GM18526 (cell line): ENCODE data around the gene SLCO3A1.

Experiments used
- POLR2A ChIP-seq: IDR thresholded peaks from 3 replicates; pipeline ENCODE4 v1.6.1; 2011; ENCODE audit not compliant: insufficient read length; ENCODE audit errors: extremely low read depth

SLCO3A1 gene

DNA sequence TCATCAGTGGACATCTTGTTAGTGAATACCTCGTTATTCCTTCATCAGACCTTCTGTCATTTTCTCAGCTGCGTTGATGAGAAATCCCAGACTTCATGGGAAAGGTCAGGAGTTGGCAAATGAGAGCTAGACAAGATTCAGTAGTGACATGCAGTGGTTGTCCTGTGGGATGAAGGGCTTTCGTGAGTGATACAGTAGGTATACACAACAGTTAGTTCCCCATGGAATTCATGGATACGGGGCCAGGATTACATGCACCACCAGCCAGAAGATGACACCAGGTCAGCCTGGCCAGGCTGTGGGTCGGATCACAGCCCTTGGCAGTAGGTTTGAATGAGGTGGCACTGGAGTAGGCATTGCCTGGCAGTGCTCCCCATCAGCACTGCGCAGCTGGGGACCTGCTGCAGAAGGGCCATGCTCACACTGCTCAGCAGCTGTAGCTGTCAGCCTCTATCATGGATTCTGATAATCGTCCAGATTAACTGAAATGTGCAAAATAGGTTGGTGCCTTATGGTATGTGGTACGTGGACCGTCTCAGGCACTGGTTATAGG lies 150.1 kb downstream of the SLCO3A1 start:
- no peak for TF ChIP-seq POLR2A

DNA sequence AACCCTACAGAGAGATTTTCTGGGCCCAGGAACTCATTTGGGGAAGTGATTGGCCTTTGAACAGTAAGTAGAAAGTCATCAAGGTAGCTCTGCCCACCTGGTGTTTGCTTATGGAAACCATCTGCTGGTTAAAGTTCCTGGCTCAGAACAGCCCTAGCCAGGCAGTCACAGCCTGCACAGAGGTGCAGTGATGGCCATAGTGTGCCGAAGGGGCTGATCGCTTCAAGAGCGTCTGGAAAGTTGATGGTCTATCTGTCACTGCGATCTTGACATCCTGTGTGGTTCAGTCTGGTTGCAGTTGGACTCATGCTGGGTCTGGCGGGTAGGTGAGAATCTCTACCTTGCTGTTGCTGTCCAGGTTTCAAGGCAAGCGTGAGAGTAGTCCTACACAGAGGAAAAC lies 151.6 kb downstream of the SLCO3A1 start:
- no peak for TF ChIP-seq POLR2A

DNA sequence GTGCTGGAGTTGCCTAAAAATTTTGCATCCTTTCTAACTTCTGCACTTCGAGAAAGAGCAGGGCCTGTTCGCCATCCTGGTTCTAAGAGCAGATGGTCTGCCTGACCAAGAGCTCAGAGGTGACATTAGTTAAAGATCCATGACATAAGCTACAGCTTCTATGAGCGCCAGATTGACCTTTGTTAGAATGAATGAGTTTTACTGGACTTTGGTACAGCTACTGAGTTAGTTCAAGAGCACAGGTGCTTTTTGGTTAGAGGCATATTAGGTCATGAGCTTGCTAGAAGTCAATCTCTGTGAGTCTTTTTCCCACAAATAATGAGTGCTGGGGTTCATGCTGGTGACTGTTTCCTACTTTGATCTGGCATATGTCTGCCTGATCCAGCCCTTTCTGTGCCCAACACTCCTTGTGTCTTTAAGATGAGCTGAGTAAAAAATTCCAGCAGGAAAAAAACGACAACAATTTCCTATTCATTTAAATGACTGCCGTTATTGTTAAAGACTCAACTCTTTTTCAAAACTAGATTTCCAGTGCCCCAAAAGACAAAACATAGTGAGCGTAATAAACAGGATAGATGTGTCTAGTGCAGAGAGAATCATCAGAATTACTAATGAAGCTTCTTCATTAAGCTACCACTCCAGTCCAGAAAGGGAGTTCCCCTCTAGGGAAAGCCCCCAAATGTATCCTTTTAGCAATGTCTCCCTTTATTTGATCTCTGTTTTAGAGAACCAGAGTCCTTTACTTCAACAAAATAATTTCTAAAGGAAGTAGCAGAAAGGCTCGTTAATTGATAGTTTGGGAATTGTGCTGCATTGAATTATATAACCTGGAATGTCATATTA lies 152.9 kb downstream of the SLCO3A1 start:
- no peak for TF ChIP-seq POLR2A

DNA sequence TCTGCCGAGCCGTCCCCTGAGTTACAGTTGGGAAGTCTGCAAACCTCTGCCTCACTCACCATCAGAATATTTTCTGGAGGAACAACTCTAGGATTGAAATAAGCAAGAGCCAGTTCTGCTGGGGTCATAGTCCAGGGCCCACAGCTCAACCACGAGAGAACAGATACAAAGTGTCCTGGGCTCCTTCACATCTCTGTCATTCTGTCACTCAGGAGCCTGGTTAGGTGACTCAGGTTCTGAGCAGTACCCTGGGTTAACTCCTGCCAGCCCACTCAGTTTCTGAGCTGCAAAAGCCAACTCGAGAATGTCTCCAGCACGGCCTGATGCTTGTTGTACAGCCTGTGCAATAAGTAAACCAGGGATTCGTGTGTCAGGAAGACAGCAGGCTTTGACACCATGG lies 155.7 kb downstream of the SLCO3A1 start:
- no peak for TF ChIP-seq POLR2A

DNA sequence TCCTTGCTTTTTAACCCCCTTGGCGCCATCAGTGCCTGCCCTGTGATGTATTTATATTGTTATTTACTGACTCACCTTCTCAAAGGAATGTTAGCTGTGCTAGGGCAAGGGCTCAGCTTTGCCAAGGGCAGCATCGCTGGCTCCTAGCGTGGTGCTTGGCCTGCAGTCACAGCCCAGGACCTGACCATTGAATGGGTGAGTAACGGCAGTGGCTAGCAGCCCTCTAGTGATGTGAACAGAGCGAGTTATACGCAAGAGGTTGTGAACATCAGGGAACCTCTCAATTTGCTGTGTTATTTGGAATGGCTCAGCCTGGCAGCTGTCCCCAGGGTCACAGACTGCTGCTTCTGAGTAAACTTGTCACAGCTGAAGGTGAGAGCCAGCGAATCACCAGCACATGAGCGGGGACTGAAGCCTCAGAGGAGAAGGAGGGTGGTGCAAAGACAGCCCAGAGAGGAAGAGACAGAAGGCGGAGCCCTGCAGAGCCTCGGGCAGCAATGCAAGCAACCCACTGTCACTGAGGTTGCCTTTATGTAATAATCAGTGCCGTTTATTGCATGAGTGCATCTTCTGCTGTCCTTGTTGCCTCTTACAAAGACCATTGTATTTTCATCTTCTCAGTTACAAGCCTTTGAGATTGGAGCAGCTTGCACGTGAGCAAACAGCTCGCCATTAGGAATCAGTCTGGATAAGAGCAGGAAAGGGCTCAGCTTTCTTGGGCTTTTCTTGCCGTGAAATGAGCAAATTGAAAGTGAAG lies 158.3 kb downstream of the SLCO3A1 start:
- no peak for TF ChIP-seq POLR2A

DNA sequence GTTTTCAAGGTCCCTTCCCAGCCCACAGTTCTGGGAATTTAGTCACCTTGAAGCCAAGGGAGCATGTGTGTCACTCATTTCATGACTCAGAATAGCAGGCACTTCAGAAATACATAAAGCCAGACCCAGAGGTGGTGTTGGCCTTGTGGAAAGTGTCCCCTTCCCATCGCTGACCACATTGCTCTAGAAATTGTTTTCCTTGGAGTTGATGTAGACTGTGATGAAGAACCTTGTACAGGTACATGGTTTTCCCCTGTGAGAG lies 158.8 kb downstream of the SLCO3A1 start:
- TF ChIP-seq POLR2A = no peak

DNA sequence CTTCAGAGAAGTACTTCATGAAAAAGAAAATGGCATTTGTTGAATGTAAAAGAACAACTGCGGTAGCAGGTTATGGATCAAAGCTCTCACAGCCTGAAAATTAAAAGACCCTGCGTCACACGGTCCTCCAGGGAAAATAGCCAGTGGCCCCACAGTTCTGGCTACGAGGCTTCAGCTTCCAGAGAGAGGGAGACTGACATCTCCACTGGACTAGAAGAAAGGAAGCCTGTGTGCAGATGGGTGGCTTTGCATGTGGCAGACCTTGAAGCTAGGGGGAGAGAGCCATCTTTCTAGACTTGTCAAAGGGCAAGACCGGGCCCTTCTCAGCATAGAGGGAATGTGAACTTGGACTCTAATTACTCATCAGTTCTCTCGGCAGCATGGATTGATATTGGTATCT lies 159.4 kb downstream of the SLCO3A1 start:
- no peak for TF ChIP-seq POLR2A

DNA sequence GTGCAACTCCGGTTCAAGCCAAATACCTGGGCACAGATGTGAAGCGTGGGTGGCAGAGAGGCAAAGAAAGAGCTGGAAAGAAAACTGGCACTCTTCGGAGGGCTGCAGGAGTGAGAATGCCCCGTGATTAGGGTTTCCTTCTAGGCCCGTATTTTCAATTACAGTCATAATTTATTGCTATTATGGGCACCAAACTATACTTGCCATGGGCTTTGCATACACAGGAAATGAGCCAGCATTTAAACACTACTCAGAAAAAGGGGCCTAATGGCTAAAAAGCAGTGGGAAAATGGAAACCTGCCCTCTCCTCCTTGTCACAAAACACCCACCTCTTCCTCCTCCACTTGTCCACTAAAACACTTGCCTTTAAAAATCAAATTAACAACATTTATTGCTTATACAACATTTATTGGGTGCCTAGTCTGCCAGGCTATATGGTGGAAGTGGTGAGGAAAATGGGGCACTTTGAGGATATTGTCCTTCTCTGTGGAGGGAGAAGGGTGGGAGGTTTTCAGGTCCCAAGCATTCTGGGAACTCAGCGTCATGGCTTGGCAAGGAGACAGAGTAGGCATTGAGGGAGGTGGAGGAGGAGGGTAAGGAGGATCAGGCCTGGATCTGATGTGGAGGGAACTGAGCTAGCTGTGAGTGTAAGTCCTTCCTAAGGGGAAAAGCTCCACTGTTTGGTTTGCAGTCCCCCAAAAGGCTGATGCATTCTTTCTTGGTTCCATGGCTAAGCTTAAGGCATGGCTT lies 160.9 kb downstream of the SLCO3A1 start:
- TF ChIP-seq POLR2A = no peak

DNA sequence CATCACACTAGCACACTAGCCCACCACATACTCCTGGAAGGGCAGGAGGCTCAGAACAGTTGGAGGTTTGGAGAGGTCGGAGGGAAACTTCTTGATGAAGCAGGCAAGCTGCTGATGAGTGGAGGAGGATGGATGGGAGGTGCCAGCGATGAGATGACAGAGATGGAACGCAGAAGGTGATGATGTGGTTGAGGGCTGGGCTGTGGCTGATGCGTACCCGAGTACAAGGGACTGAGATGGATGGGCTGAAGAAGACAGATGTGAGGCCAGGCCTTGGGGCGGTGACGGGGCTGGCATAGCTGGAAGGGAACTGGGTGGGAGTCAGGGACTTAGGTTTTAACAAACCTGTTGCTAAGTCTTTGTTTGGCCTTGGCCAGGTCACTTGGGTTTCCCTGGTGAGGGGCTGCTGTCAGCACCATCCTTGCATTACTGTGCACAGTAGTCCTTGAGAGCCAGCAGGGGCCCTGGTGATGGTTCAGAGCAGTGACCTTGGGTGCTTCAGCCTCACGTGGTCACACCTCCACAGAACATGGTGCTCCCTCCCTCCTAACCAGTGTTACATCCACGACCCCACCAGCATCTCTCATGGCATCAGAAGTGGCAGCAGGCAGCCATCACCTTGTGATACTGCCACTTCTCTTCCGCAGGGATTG lies 164.5 kb downstream of the SLCO3A1 start:
- no peak for TF ChIP-seq POLR2A

DNA sequence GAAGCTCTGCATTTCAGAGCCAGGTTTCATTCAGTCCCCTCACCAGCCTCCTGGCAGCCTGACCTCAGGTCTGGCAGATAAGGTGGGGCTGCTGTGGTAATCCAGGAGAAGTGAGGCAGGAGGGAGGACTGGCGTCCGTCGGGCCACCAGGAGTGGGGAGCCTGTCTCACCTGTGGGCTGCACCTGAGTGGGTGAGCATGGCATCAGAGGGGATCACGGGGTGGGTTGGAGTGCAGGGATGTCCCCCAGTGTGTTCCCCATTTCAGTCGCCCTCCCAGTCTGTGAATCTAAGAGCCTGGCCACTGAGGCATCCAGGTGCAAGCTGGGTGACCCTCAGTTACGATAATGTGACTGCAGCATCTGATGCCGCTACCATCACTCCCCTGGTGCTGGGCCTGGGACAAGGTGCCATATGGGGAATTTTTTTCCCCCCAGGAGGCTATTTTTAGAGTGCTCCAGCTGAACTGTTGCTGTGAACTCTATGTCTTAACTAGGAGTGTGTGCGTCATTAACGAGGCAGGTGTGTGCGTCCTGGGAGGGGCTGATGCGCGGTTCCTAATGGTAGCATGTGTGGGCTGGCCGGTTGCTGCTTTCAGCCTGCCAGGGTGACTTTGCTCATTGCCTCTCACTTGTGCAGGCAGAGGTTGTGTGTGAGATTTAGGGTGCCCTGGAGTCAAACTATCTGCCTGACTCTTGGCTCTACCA lies 165.2 kb downstream of the SLCO3A1 start:
- no peak for TF ChIP-seq POLR2A

DNA sequence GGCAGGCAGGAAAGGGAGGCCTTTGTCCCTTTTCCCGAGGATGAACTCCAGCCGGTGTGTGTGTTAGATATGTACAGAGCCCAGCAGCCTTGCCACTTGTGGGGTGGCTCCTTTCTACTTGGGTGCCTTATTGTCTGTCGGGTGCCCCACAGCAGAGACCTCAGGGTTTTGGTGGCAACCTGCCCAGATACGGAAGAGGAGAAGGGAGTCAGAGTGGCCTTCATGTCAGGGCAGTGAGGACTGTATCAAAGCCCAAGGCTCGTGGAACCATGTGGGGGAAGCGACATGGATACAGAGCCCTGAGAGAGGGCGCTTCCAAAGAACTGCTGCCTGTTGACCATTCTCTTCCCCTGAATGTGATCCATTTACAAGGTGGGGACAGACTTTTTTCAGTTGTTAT lies 166.2 kb downstream of the SLCO3A1 start:
- no peak for TF ChIP-seq POLR2A

DNA sequence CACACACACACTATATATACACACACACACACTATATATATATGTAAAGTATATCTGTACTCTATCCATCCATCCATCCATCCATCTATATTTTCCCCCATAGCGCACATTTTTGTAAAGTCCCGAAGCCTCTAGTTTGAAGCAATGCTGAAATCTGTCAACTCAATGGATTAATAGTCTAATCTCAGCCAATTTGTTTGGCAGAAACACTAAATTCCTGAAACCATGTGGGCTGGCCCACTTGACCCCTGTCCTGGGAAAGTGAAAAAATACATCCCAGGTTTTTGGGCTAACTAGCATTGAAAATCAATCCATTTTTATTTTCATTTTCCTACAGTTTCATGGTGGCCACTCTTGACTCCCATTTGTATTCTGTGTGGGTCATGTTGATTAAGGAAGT lies 166.7 kb downstream of the SLCO3A1 start:
- TF ChIP-seq POLR2A = no peak

DNA sequence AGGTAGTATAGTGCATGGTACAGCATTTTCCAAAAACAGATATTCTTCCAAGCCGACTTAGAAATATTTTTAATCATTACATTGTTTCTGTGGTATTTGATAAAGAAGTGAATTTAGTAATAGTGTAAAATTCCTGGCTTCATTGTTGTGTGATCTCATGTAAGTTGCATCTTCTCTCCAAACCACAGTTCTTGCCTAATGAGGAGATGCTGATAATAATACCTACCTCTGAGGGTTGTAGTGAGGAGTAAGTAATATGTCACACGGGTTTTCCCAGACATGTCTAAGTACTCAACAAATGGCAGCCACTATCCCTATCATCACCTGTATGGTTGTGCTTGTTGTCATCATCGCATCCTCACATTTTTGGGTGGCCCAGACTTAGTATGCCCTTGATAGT lies 167.3 kb downstream of the SLCO3A1 start:
- TF ChIP-seq POLR2A = no peak

DNA sequence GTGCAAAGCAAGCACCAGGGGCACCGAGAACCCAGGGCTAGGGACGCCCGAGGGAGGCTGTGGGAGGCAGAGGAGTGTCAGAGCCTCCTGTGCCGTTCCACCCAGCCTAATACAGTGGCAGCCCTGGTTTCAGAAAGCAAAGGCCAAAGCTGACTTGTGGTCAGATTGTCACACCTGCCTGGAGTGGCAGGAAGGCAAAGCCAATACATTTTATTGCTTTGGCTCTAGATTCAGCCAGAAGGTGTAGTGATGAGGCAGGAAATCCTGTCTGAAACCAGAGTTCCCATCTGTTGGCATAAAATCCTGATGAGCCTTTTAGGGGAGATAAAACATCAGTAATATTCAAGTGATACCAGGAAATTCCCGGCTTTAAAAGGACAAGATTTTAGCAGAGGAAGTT lies 168.3 kb downstream of the SLCO3A1 start:
- no peak for TF ChIP-seq POLR2A

DNA sequence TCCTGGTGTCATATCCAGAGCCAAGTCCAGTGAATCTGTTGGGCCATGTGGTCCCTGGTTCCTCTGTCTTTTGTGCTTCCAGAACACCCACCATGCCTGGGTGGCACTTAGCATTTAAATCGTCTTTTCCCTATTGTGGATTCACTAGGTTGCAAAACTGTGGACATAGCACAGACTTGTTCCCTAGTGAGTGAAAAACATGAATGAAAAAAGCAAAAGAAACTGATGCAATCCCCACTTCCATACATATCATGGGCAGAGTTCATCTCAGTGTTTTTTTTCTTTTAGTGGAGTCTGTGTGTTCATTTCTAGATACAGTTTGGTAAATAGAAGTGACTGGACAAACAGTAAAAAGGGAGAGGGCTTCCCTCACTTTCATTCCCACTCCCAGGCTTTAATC lies 170.5 kb downstream of the SLCO3A1 start:
- no peak for TF ChIP-seq POLR2A

DNA sequence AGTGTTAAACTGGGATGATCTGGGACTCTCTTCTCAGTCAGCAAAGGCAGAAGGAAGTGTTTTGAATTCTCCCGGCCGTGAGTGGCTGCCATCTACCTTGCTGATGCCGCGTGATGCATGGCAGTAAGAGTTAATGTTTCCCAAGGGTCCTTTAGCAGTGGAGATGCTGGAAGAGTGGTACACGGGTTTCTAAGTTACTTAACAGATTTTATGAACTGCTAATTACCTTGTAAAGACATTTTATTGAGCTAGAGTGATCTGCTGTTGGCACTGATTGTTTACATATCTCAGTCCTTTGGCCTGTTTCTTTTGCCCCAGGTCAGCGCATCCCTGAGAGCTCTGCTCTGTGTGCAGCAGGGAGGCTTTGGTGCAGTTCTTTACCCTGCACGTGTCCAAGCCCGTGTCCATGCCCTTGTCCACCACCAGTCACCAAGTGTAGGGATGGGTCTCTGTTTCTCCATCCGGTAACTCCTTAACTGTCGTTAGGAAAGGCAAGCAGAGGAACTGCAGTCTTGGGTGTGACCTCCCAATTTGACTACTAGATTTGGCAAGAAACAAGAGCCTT lies 172.3 kb downstream of the SLCO3A1 start:
- TF ChIP-seq POLR2A = no peak
